CD14-positive monocyte (primary cell): Measurements from ENCODE around the gene KIAA1755. TPM values are rescaled to one million over a fixed set of nuclear protein-coding genes. Genes with fewer than 3 reads are reported as not detected.

ENCODE experiments used
- DNase-seq, 3 donors: peaks; one replicate each; pipeline ENCODE4 v3.0.0-alpha.2; 2011 to 2022
- H2AFZ ChIP-seq: 2 replicates; pipeline ENCODE4 v1.6.0; 2012; ENCODE audit warnings: mild to moderate bottlenecking, low read depth, low read length, inconsistent platforms; ENCODE audit not compliant: insufficient read depth, poor library complexity, severe bottlenecking
- H3K27ac ChIP-seq, 2 donors: 1 replicate in 1 of 2; 2 replicates in 1 of 2; pipeline ENCODE4 v1.5.1; 2012 to 2013; ENCODE audit warnings: low read length in 2 of 2, control low read depth in 1 of 2, inconsistent platforms in 1 of 2, low read depth in 1 of 2, mild to moderate bottlenecking in 1 of 2
- H3K27me3 ChIP-seq, 2 donors: one replicate each; pipeline versions ENCODE4 v1.6.0 to v1.6.1; 2011 to 2013; ENCODE audit warnings: low read length in 2 of 2; ENCODE audit not compliant: control insufficient read depth in 2 of 2, insufficient read depth in 2 of 2
- H3K36me3 ChIP-seq, 2 donors: replicated peaks in 1 of 2; 1 replicate in 1 of 2; 2 replicates in 1 of 2; pipeline versions ENCODE4 v1.5.1 to v1.6.1; 2012 to 2013; ENCODE audit warnings: low read length in 2 of 2, control low read depth in 1 of 2, inconsistent platforms in 1 of 2, mild to moderate bottlenecking in 1 of 2; ENCODE audit not compliant: insufficient read depth in 2 of 2, control insufficient read depth in 1 of 2
- H3K4me1 ChIP-seq, 2 donors: 1 replicate in 1 of 2; 2 replicates in 1 of 2; pipeline versions ENCODE4 v1.5.1 to v1.6.1; 2012 to 2013; ENCODE audit warnings: low read length in 2 of 2, control low read depth in 1 of 2, inconsistent platforms in 1 of 2, mild to moderate bottlenecking in 1 of 2, moderate library complexity in 1 of 2; ENCODE audit not compliant: insufficient read depth in 2 of 2, control insufficient read depth in 1 of 2
- H3K4me2 ChIP-seq: replicated peaks from 2 replicates; pipeline ENCODE3; 2012; ENCODE audit warnings: low read length, moderate library complexity, mild to moderate bottlenecking; ENCODE audit not compliant: poor library complexity, severe bottlenecking; ENCODE audit errors: extremely low read depth
- H3K4me3 ChIP-seq, 3 experiments: fragments of 200-600 bp in 1 of 3; sonication (generic) in 1 of 3; replicated peaks in 1 of 3; 1 replicate in 2 of 3; 2 replicates in 1 of 3; pipeline ENCODE4 v1.5.1; 2011 to 2013; ENCODE audit warnings: low read length in 3 of 3, mild to moderate bottlenecking in 3 of 3, control low read depth in 2 of 3, low read depth in 2 of 3, inconsistent platforms in 1 of 3, moderate library complexity in 1 of 3
- H3K79me2 ChIP-seq: 2 replicates; pipeline ENCODE4 v1.6.0; 2012; ENCODE audit warnings: mild to moderate bottlenecking, control low read depth, inconsistent platforms, low read length, moderate library complexity; ENCODE audit not compliant: insufficient read depth
- H3K9ac ChIP-seq: 2 replicates; pipeline ENCODE4 v1.6.0; 2017; ENCODE audit warnings: low read length, mild to moderate bottlenecking; ENCODE audit not compliant: insufficient read depth, poor library complexity, severe bottlenecking
- H3K9me3 ChIP-seq, 2 donors: replicated peaks in 1 of 2; 1 replicate in 1 of 2; 2 replicates in 1 of 2; pipeline versions ENCODE4 v1.5.1 to v1.6.1; 2012 to 2013; ENCODE audit warnings: low read length in 2 of 2, control low read depth in 1 of 2; ENCODE audit not compliant: control insufficient read depth in 1 of 2, insufficient read depth in 1 of 2
- H4K20me1 ChIP-seq: 2 replicates; pipeline ENCODE4 v1.6.0; 2012; ENCODE audit warnings: mild to moderate bottlenecking, low read length, control low read depth, moderate library complexity; ENCODE audit not compliant: insufficient read depth
- H3K27ac Mint-ChIP-seq, 7 donors: one replicate each; pipeline ENCODE4 v1.8.0; 2020; ENCODE audit warnings: mild to moderate bottlenecking in 7 of 7, mixed read lengths in 7 of 7, moderate library complexity in 6 of 7, inconsistent platforms in 2 of 7
- H3K27me3 Mint-ChIP-seq, 3 donors: one replicate each; pipeline ENCODE4 v1.8.0; 2021 to 2022; ENCODE audit warnings: low read depth in 3 of 3, mild to moderate bottlenecking in 3 of 3, mixed read lengths in 3 of 3, moderate library complexity in 3 of 3, inconsistent platforms in 1 of 3
- H3K36me3 Mint-ChIP-seq, 2 donors: one replicate each; pipeline ENCODE4 v1.8.0; 2020; ENCODE audit warnings: mixed read lengths in 2 of 2, inconsistent platforms in 1 of 2, mild to moderate bottlenecking in 1 of 2
- H3K4me1 Mint-ChIP-seq: one replicate; pipeline ENCODE4 v1.8.0; 2020; ENCODE audit warnings: mild to moderate bottlenecking, mixed read lengths
- H3K4me3 Mint-ChIP-seq, 2 donors: one replicate each; pipeline ENCODE4 v1.8.0; 2020; ENCODE audit warnings: mild to moderate bottlenecking in 2 of 2, mixed read lengths in 2 of 2, moderate library complexity in 1 of 2
- H3K9me3 Mint-ChIP-seq, 7 donors: one replicate each; pipeline ENCODE4 v1.8.0; 2020 to 2022; ENCODE audit warnings: mixed read lengths in 7 of 7, mild to moderate bottlenecking in 6 of 7, moderate library complexity in 6 of 7, inconsistent platforms in 2 of 7
- WGBS: methylation state at CpG from one replicate; pipeline ENCODE4 v1.1.5; 2013; ENCODE audit warnings: missing lambda C conversion rate; ENCODE audit not compliant: insufficient coverage; 5-methylcytosine and 5-hydroxymethylcytosine counted together
- intact Hi-C, 2 donors: fragments of 100-400 bp; cut with micrococcal nuclease; formaldehyde crosslinking; loops; one replicate each; pipeline versions ENCODE4 v1.15.0 to v1.15.1; 2023
- polyA plus RNA-seq, 3 donors: library from polyadenylated mRNA; depleted of rRNA in 1 of 3; unstranded in 2 of 3; stranded (reverse) in 1 of 3; fragments of 300-500 nt in 2 of 3; fragments of >200 nt in 1 of 3; fragmentation: Illumina TruSeq in 2 of 3; gene quantifications; 1 replicate in 2 of 3; 2 replicates in 1 of 3; pipeline ENCODE4 v1.2.3, GENCODE V29; 2012 to 2021
- TF ChIP-seq, protein P1 (sequence below): fragments of 200-600 bp; IDR thresholded peaks from one replicate; pipeline ENCODE4 v1.8.0; 2022; ENCODE audit warnings: antibody characterized with exemption, mild to moderate bottlenecking

Gene KIAA1755
- polyA plus RNA-seq, 3 donors = not detected

DNA sequence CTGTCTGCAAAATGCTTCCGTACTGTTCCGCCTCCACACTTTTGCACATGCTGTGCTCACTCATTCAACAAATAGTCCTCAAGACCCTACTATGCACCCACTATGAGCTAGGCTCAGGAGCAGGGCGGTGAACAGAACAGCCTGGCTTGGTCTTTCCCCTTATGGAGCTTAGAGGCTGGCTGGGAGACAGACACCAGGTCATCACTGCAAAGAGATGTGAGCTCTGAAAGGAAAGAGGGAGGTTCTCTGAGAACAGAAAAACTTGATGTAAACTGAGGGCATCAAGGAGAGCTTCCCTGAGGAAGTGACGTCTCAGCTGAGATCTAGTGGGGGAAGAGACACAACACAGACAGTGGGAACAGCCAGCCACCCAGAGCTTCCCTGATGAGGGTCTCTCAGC, 64.5 kb downstream of the KIAA1755 start:
- peak in 2 of 3 donors; percentile 51 to 59 for DNase-seq
- no peaks in the 10 kb centered on the region for H3K79me2 ChIP-seq
- H3K4me1 Mint-ChIP-seq = peaks cover 58% of the 10 kb centered on the region
- peaks cover 0 to 3% of the 10 kb centered on the region in 2 donors for H3K36me3 Mint-ChIP-seq
- H3K4me3 Mint-ChIP-seq = peak overlapping the region in 1 of 2 donors; percentile 48
- no peaks in the 10 kb centered on the region for H4K20me1 ChIP-seq
- H3K27ac Mint-ChIP-seq = peak overlapping the region; percentile 94 to 96 (median 95)
- no peak overlapping the region for H2AFZ ChIP-seq
- H3K27ac ChIP-seq = peak overlapping the region; percentile 87 to 88
- no peaks in the 10 kb centered on the region for H3K36me3 ChIP-seq
- H3K4me3 ChIP-seq = no peak overlapping the region
- H3K4me1 ChIP-seq = peaks cover 37 to 48% of the 10 kb centered on the region in 2 donors
- H3K4me2 ChIP-seq = peak overlapping the region; percentile 50
- WGBS = 67% methylated on average over 3 of the region's 4 CpGs
- no peaks in the 10 kb centered on the region for H3K9me3 ChIP-seq
- H3K27me3 Mint-ChIP-seq = peaks cover 3 to 6% (median 3%) of the 10 kb centered on the region in 3 donors
- no peaks in the 10 kb centered on the region for H3K27me3 ChIP-seq
- TF ChIP-seq, protein P1, sequence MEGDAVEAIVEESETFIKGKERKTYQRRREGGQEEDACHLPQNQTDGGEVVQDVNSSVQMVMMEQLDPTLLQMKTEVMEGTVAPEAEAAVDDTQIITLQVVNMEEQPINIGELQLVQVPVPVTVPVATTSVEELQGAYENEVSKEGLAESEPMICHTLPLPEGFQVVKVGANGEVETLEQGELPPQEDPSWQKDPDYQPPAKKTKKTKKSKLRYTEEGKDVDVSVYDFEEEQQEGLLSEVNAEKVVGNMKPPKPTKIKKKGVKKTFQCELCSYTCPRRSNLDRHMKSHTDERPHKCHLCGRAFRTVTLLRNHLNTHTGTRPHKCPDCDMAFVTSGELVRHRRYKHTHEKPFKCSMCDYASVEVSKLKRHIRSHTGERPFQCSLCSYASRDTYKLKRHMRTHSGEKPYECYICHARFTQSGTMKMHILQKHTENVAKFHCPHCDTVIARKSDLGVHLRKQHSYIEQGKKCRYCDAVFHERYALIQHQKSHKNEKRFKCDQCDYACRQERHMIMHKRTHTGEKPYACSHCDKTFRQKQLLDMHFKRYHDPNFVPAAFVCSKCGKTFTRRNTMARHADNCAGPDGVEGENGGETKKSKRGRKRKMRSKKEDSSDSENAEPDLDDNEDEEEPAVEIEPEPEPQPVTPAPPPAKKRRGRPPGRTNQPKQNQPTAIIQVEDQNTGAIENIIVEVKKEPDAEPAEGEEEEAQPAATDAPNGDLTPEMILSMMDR = no peak
- peaks cover 0 to 6% (median 1%) of the 10 kb centered on the region in 7 donors for H3K9me3 Mint-ChIP-seq
- intact Hi-C loops = no loop called here
- H3K9ac ChIP-seq = peak overlapping the region; percentile 12

DNA sequence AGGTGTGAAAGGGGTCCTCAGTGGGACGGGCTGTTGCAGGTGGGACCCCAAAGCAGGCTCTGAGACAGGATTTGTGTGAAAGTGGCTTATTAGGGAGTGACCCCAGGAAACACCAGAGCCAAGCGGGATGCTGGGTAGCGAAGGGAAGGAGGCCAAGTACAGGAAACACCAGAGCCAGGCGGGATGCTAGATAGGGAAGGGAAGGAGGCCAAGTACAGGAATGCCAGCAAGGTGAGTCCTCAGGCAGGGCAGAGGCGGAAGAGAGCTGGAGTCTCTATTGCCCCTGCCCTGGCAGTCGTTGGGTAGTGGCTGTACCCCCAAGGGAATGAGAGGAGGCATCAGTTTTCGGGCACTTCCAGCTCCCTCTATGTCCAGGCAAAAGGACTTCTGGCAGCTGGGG, 65.0 kb downstream of the KIAA1755 start:
- H3K79me2 ChIP-seq = no peaks in the 10 kb centered on the region
- no peak overlapping the region for H3K27ac ChIP-seq
- H3K27me3 Mint-ChIP-seq = peaks cover 3 to 6% (median 3%) of the 10 kb centered on the region in 3 donors
- no peaks in the 10 kb centered on the region for H3K27me3 ChIP-seq
- no peak overlapping the region for H3K4me2 ChIP-seq
- H4K20me1 ChIP-seq = no peaks in the 10 kb centered on the region
- H3K4me1 ChIP-seq = peaks cover 36 to 46% of the 10 kb centered on the region in 2 donors
- peaks cover 0 to 6% (median 1%) of the 10 kb centered on the region in 7 donors for H3K9me3 Mint-ChIP-seq
- H3K9me3 ChIP-seq = no peaks in the 10 kb centered on the region
- H3K36me3 ChIP-seq = no peaks in the 10 kb centered on the region
- H3K27ac Mint-ChIP-seq = peak overlapping the region in 5 of 7 donors; percentile 11 to 96 (median 96)
- no peak for DNase-seq
- WGBS = 90% methylated on average over 7 of the region's 7 CpGs
- peaks cover 56% of the 10 kb centered on the region for H3K4me1 Mint-ChIP-seq
- intact Hi-C loops = no loop called here
- H3K4me3 Mint-ChIP-seq = peak overlapping the region in 1 of 2 donors; percentile 42
- H2AFZ ChIP-seq = no peak overlapping the region
- no peak overlapping the region for H3K9ac ChIP-seq
- TF ChIP-seq, protein P1 = no peak
- H3K36me3 Mint-ChIP-seq = peaks cover 0 to 3% of the 10 kb centered on the region in 2 donors
- no peak overlapping the region for H3K4me3 ChIP-seq
